ENCODE data around the gene SDCCAG8. TPM values are rescaled to one million over a fixed set of nuclear protein-coding genes. Genes with fewer than 3 reads are reported as not detected.

Gene SDCCAG8
- total and polyA plus RNA-seq, 2 donors, result 35.6 to 44.2 TPM

DNA sequence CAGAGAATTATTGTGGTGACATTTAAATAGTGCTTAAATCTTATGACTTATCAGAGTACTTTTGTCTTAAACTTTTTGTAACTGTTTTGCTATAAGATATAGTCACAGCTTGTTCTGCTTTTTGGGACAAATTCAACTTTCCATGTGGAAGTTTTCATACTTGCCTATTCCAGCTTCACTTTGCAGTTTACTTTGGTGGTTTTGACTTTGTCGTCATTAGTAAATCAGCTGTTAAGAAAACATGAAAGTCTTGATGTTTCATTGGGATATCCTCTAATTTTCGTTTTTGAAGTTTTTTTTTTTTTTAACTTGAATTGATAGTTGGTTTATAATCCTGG, 31.3 kb downstream of the SDCCAG8 start:
- Histone ChIP-seq H3K9me3 (ENCODE audit: control insufficient read depth in 2 of 2, insufficient read depth in 1 of 2, low read length in 1 of 2) (no peaks in the 10 kb centered on the region), H3K36me3 (ENCODE audit: control insufficient read depth in 2 of 2, insufficient read depth in 2 of 2, low read length in 1 of 2) (peaks cover 9 to 26% of the 10 kb centered on the region in 2 donors), H3K27ac (ENCODE audit: low read depth in 1 of 2, low read length in 1 of 2) (peak overlapping the region in 1 of 2 donors; percentile 32), H3K27me3 (ENCODE audit: control insufficient read depth in 2 of 2, insufficient read depth in 1 of 2, low read length in 1 of 2) (no peaks in the 10 kb centered on the region), H3K4me1 (ENCODE audit: control insufficient read depth in 2 of 2, insufficient read depth in 2 of 2, low read length in 2 of 2) (peaks cover 0 to 13% of the 10 kb centered on the region in 2 donors), H3K4me3 (ENCODE audit: low read length in 2 of 2) (no peak overlapping the region)
- DNase-seq (ENCODE audit: low read depth in 6 of 9, low spot score in 9 of 9), result no peak
- WGBS, result 81% methylated on average over 2 of the region's 2 CpGs

- 8% methylated on average over 1 of the region's 1 CpG for WGBS
- Histone ChIP-seq H3K9me3 (ENCODE audit: control insufficient read depth in 2 of 2, insufficient read depth in 1 of 2, low read length in 1 of 2) (no peaks in the 10 kb centered on the region), H3K36me3 (ENCODE audit: control insufficient read depth in 2 of 2, insufficient read depth in 2 of 2, low read length in 1 of 2) (peaks cover 9 to 25% of the 10 kb centered on the region in 2 donors), H3K27ac (ENCODE audit: low read depth in 1 of 2, low read length in 1 of 2) (peak overlapping the region in 1 of 2 donors; percentile 67), H3K27me3 (ENCODE audit: control insufficient read depth in 2 of 2, insufficient read depth in 1 of 2, low read length in 1 of 2) (no peaks in the 10 kb centered on the region), H3K4me1 (ENCODE audit: control insufficient read depth in 2 of 2, insufficient read depth in 2 of 2, low read length in 2 of 2) (peaks cover 0 to 13% of the 10 kb centered on the region in 2 donors), H3K4me3 (ENCODE audit: low read length in 2 of 2) (no peak overlapping the region)
- peak in 3 of 9 donors; percentile 9 to 48 (median 10) for DNase-seq (ENCODE audit: low read depth in 6 of 9, low spot score in 9 of 9)
Measured at GRCh38 chr1:243287652-243288051, 31.8 kb downstream of the SDCCAG8 start.

DNA sequence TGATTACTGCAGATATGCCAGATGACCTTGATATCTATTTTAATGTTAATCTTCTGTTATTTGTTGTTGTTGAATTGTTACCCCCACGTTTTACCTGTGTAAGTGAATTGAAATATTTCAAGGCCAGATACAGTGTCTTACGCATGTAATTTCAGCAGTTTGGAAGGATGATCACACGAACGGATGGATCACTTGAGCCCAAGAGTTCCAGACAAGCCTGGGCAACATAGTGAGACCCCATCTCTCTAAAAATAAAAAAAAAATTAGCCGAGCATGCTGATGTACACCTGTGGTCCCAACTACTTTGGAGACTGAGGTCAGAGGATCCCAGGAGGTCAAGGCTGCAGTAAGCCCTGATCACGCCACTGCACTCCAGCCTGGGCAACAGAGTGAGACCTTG, 32.2 kb downstream of the SDCCAG8 start:
- H3K4me3 ChIP-seq (ENCODE audit: low read length in 2 of 2), result no peak overlapping the region
- H3K36me3 ChIP-seq (ENCODE audit: control insufficient read depth in 2 of 2, insufficient read depth in 2 of 2, low read length in 1 of 2), result peaks cover 9 to 25% of the 10 kb centered on the region in 2 donors
- 78% methylated on average over 6 of the region's 6 CpGs for WGBS
- H3K9me3 ChIP-seq (ENCODE audit: control insufficient read depth in 2 of 2, insufficient read depth in 1 of 2, low read length in 1 of 2), result no peaks in the 10 kb centered on the region
- H3K27ac ChIP-seq (ENCODE audit: low read depth in 1 of 2, low read length in 1 of 2), result peak overlapping the region in 1 of 2 donors; percentile 67
- peaks cover 0 to 13% of the 10 kb centered on the region in 2 donors for H3K4me1 ChIP-seq (ENCODE audit: control insufficient read depth in 2 of 2, insufficient read depth in 2 of 2, low read length in 2 of 2)
- DNase-seq (ENCODE audit: low read depth in 6 of 9, low spot score in 9 of 9), result no peak
- H3K27me3 ChIP-seq (ENCODE audit: control insufficient read depth in 2 of 2, insufficient read depth in 1 of 2, low read length in 1 of 2), result no peaks in the 10 kb centered on the region

GRCh38 chr1:243291292-243291691, 35.5 kb downstream of the SDCCAG8 start:
- Histone ChIP-seq H3K4me1 (ENCODE audit: control insufficient read depth in 2 of 2, insufficient read depth in 2 of 2, low read length in 2 of 2) (peaks cover 0 to 6% of the 10 kb centered on the region in 2 donors), H3K27me3 (ENCODE audit: control insufficient read depth in 2 of 2, insufficient read depth in 1 of 2, low read length in 1 of 2) (no peaks in the 10 kb centered on the region), H3K36me3 (ENCODE audit: control insufficient read depth in 2 of 2, insufficient read depth in 2 of 2, low read length in 1 of 2) (peaks cover 11 to 29% of the 10 kb centered on the region in 2 donors), H3K27ac (ENCODE audit: low read depth in 1 of 2, low read length in 1 of 2) (no peak overlapping the region), H3K9me3 (ENCODE audit: control insufficient read depth in 2 of 2, insufficient read depth in 1 of 2, low read length in 1 of 2) (no peaks in the 10 kb centered on the region), H3K4me3 (ENCODE audit: low read length in 2 of 2) (no peak overlapping the region)
- 94% methylated on average over 1 of the region's 1 CpG for WGBS
- DNase-seq (ENCODE audit: low read depth in 6 of 9, low spot score in 9 of 9), result no peak

GRCh38 chr1:243292117-243292516, 36.3 kb downstream of the SDCCAG8 start:
- Histone ChIP-seq H3K27me3 (ENCODE audit: control insufficient read depth in 2 of 2, insufficient read depth in 1 of 2, low read length in 1 of 2) (no peaks in the 10 kb centered on the region), H3K9me3 (ENCODE audit: control insufficient read depth in 2 of 2, insufficient read depth in 1 of 2, low read length in 1 of 2) (no peaks in the 10 kb centered on the region), H3K4me3 (ENCODE audit: low read length in 2 of 2) (no peak overlapping the region), H3K36me3 (ENCODE audit: control insufficient read depth in 2 of 2, insufficient read depth in 2 of 2, low read length in 1 of 2) (peaks cover 9 to 26% of the 10 kb centered on the region in 2 donors), H3K27ac (ENCODE audit: low read depth in 1 of 2, low read length in 1 of 2) (no peak overlapping the region), H3K4me1 (ENCODE audit: control insufficient read depth in 2 of 2, insufficient read depth in 2 of 2, low read length in 2 of 2) (peaks cover 0 to 3% of the 10 kb centered on the region in 2 donors)
- DNase-seq (ENCODE audit: low read depth in 6 of 9, low spot score in 9 of 9), result no peak
- 98% methylated on average over 5 of the region's 5 CpGs for WGBS

GRCh38 chr1:243293941-243294722, 38.3 kb downstream of the SDCCAG8 start:
- WGBS, result 85% methylated on average over 4 of the region's 4 CpGs
- H3K36me3 ChIP-seq (ENCODE audit: control insufficient read depth in 2 of 2, insufficient read depth in 2 of 2, low read length in 1 of 2), result peaks cover 6 to 17% of the 10 kb centered on the region in 2 donors
- H3K4me3 ChIP-seq (ENCODE audit: low read length in 2 of 2), result no peak overlapping the region
- no peaks in the 10 kb centered on the region for H3K27me3 ChIP-seq (ENCODE audit: control insufficient read depth in 2 of 2, insufficient read depth in 1 of 2, low read length in 1 of 2)
- no peaks in the 10 kb centered on the region for H3K9me3 ChIP-seq (ENCODE audit: control insufficient read depth in 2 of 2, insufficient read depth in 1 of 2, low read length in 1 of 2)
- no peak overlapping the region for H3K27ac ChIP-seq (ENCODE audit: low read depth in 1 of 2, low read length in 1 of 2)
- DNase-seq (ENCODE audit: low read depth in 6 of 9, low spot score in 9 of 9), result no peak
- no peaks in the 10 kb centered on the region for H3K4me1 ChIP-seq (ENCODE audit: control insufficient read depth in 2 of 2, insufficient read depth in 2 of 2, low read length in 2 of 2)

DNA sequence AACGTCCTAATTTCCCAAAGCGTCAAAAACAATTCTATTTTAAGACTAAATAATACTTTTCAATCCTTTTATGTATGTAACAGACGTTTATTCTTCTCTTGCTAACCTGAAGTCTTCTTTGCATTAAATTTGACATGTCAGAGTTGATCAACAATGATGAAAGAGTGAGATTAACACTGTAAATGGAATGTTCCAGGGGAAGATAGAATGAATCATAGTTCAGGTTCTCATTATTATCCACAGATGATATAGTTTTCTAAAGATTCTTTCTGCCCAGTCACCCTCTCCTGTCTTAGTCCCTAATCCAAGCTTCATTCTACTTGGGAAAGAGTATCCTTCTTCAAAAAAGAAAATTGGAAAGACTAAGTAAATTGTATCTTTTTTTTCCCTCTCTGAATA, 38.9 kb downstream of the SDCCAG8 start:
- Histone ChIP-seq H3K9me3 (ENCODE audit: control insufficient read depth in 2 of 2, insufficient read depth in 1 of 2, low read length in 1 of 2) (no peaks in the 10 kb centered on the region), H3K27ac (ENCODE audit: low read depth in 1 of 2, low read length in 1 of 2) (no peak overlapping the region), H3K36me3 (ENCODE audit: control insufficient read depth in 2 of 2, insufficient read depth in 2 of 2, low read length in 1 of 2) (peaks cover 9 to 13% of the 10 kb centered on the region in 2 donors), H3K27me3 (ENCODE audit: control insufficient read depth in 2 of 2, insufficient read depth in 1 of 2, low read length in 1 of 2) (no peaks in the 10 kb centered on the region), H3K4me1 (ENCODE audit: control insufficient read depth in 2 of 2, insufficient read depth in 2 of 2, low read length in 2 of 2) (no peaks in the 10 kb centered on the region), H3K4me3 (ENCODE audit: low read length in 2 of 2) (no peak overlapping the region)
- WGBS, result 89% methylated on average over 3 of the region's 3 CpGs
- DNase-seq (ENCODE audit: low read depth in 6 of 9, low spot score in 9 of 9), result no peak

DNA sequence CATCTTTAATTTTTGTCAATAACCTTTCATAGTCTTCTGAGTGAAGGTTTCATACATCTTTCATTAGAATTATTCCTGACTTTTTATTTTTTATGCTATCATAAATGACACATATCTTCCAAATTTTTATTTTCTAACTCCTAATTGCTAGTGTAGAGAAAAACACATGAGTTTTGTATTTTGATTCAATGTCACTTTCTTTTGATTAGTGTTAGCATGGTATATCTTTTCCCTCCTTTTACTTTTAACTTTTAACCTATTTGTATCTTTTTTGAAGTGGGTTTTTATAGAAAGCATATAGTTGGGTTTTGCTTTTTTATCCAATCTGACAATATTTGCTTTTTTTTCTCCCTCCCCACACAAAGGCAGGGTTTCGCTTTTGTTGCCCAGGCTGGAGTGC, 43.2 kb downstream of the SDCCAG8 start:
- Histone ChIP-seq H3K4me1 (ENCODE audit: control insufficient read depth in 2 of 2, insufficient read depth in 2 of 2, low read length in 2 of 2) (no peaks in the 10 kb centered on the region), H3K27ac (ENCODE audit: low read depth in 1 of 2, low read length in 1 of 2) (no peak overlapping the region), H3K9me3 (ENCODE audit: control insufficient read depth in 2 of 2, insufficient read depth in 1 of 2, low read length in 1 of 2) (peaks cover 0 to 4% of the 10 kb centered on the region in 2 donors), H3K36me3 (ENCODE audit: control insufficient read depth in 2 of 2, insufficient read depth in 2 of 2, low read length in 1 of 2) (peaks cover 9% of the 10 kb centered on the region in 2 donors), H3K27me3 (ENCODE audit: control insufficient read depth in 2 of 2, insufficient read depth in 1 of 2, low read length in 1 of 2) (no peaks in the 10 kb centered on the region), H3K4me3 (ENCODE audit: low read length in 2 of 2) (no peak overlapping the region)
- 97% methylated on average over 1 of the region's 1 CpG for WGBS
- no peak for DNase-seq (ENCODE audit: low read depth in 6 of 9, low spot score in 9 of 9)

DNA sequence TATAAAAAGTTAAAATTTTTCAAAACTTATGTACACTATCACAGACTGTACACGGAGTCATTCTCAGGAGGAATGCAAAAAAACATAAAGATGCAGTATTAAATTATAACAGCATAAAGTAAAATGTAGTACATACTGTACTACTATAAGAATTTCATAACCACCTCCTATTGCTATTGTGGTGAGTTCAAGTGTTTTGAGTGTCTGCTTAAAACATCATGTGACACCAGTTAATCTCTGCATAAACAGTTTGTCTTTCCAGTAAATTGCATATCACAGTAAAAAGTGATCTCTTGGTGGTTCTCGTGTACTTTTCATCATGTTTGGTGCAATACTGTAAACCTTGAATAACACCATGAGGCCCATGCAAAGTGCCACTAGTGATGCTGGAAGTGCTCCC, 45.2 kb downstream of the SDCCAG8 start:
- WGBS, result over 99% methylated on average over 2 of the region's 2 CpGs
- peaks cover 6 to 8% of the 10 kb centered on the region in 2 donors for H3K36me3 ChIP-seq (ENCODE audit: control insufficient read depth in 2 of 2, insufficient read depth in 2 of 2, low read length in 1 of 2)
- no peak overlapping the region for H3K4me3 ChIP-seq (ENCODE audit: low read length in 2 of 2)
- H3K27ac ChIP-seq (ENCODE audit: low read depth in 1 of 2, low read length in 1 of 2), result no peak overlapping the region
- no peak for DNase-seq (ENCODE audit: low read depth in 6 of 9, low spot score in 9 of 9)
- peaks cover 0 to 4% of the 10 kb centered on the region in 2 donors for H3K9me3 ChIP-seq (ENCODE audit: control insufficient read depth in 2 of 2, insufficient read depth in 1 of 2, low read length in 1 of 2)
- no peaks in the 10 kb centered on the region for H3K27me3 ChIP-seq (ENCODE audit: control insufficient read depth in 2 of 2, insufficient read depth in 1 of 2, low read length in 1 of 2)
- H3K4me1 ChIP-seq (ENCODE audit: control insufficient read depth in 2 of 2, insufficient read depth in 2 of 2, low read length in 2 of 2), result no peaks in the 10 kb centered on the region
